HepG2 (cell line): ENCODE data around the gene GATC. TPM values are rescaled to one million over a fixed set of nuclear protein-coding genes. Genes with fewer than 3 reads are reported as not detected.
A peak's percentile ranks its signal among the peaks of the same experiment; 100 is the strongest.

Experiments
- ATAC-seq: fragments of 200-7000 bp; cut with Tn5 transposase; 3 replicates; pipeline ENCODE4 v1.9.1; 2020; ENCODE audit warnings: mild to moderate bottlenecking, moderate library complexity
- BruUV-seq: library from RNA; stranded (reverse); fragments of 400-500 nt; replicated peaks from 2 replicates; lab custom pipeline; 2021; lab: Mats Ljungman, UMichigan
- CTCF ChIA-PET: fragments of 300-600 bp; formaldehyde crosslinking; extraction: SDS; loops from one replicate; lab custom pipeline; 2021; ENCODE audit warnings: low total read pairs, inconsistent platforms, low intra/inter-chr PET ratio; lab: Yijun Ruan, JAX
- POLR2A ChIA-PET: fragments of 350-600 bp; sonication (Branson Sonifier 250); formaldehyde crosslinking; loops from one replicate; lab custom pipeline; 2020; ENCODE audit warnings: antibody characterized with exemption, inconsistent platforms; lab: Yijun Ruan, JAX
- DNase-seq: peaks from one replicate; pipeline ENCODE4 v3.0.0-alpha.2; 2015; ENCODE audit warnings: low spot score
- FAIRE-seq: peaks from 3 replicates; lab custom pipeline; 2011; peaks lifted over from hg19 to GRCh38; lab: Jason Lieb, UNC
- H2AFZ ChIP-seq: one replicate; pipeline ENCODE4 v1.6.1; 2011; ENCODE audit warnings: low read length, inconsistent platforms
- H3K27ac ChIP-seq: fragments of 300-600 bp; 3 replicates; pipeline ENCODE4 v1.8.0; 2011; ENCODE audit warnings: mixed run types, mild to moderate bottlenecking, mixed read lengths, low read length, inconsistent platforms; ENCODE audit not compliant: insufficient read depth; ENCODE audit errors: extremely low read length
- H3K27me3 ChIP-seq, 2 experiments: fragments of 200-600 bp in 1 of 2; 2 replicates in 1 of 2; 3 replicates in 1 of 2; pipeline versions ENCODE4 v1.6.0 to v1.8.0; 2011; ENCODE audit warnings: low read length in 2 of 2, mild to moderate bottlenecking in 2 of 2, moderate library complexity in 2 of 2, inconsistent platforms in 1 of 2; ENCODE audit not compliant: insufficient read depth in 2 of 2, control insufficient read depth in 1 of 2
- H3K36me3 ChIP-seq, 2 experiments: fragments of 200-600 bp in 1 of 2; replicated peaks in 1 of 2; 2 replicates in 1 of 2; 3 replicates in 1 of 2; pipeline versions ENCODE4 v1.5.1 to v1.8.0; 2011; ENCODE audit warnings: low read length in 2 of 2, inconsistent platforms in 1 of 2; ENCODE audit not compliant: insufficient read depth in 2 of 2, control insufficient read depth in 1 of 2
- H3K4me1 ChIP-seq: 2 replicates; pipeline ENCODE4 v1.5.1; 2012; ENCODE audit warnings: low read length, inconsistent platforms; ENCODE audit not compliant: insufficient read depth
- H3K4me2 ChIP-seq: 2 replicates; pipeline ENCODE4 v1.6.0; 2011; ENCODE audit warnings: low read depth, low read length, inconsistent platforms
- H3K4me3 ChIP-seq, 3 experiments: fragments of 200-600 bp in 1 of 3; sonication (generic), shearing (Covaris generic) in 1 of 3; replicated peaks in 1 of 3; 2 replicates each; pipeline ENCODE4 v1.5.1; 2011 to 2016; ENCODE audit warnings: low read length in 3 of 3, inconsistent platforms in 2 of 3, low read depth in 2 of 3, mild to moderate bottlenecking in 2 of 3, control low read depth in 1 of 3, mixed read lengths in 1 of 3; ENCODE audit not compliant: insufficient read depth in 1 of 3
- H3K79me2 ChIP-seq: one replicate; pipeline ENCODE4 v1.6.1; 2011; ENCODE audit warnings: low read length, inconsistent platforms; ENCODE audit not compliant: insufficient read depth
- H3K9ac ChIP-seq: 2 replicates; pipeline ENCODE4 v1.6.0; 2011; ENCODE audit warnings: mild to moderate bottlenecking, low read depth, low read length, inconsistent platforms; ENCODE audit not compliant: insufficient read depth
- H3K9me3 ChIP-seq: 2 replicates; pipeline ENCODE4 v1.5.1; 2012; ENCODE audit warnings: mild to moderate bottlenecking, low read length
- H4K20me1 ChIP-seq: 2 replicates; pipeline ENCODE4 v1.6.0; 2011; ENCODE audit warnings: inconsistent platforms, mild to moderate bottlenecking, low read length, moderate library complexity; ENCODE audit not compliant: insufficient read depth
- ARNT2 ChIP-seq: sonication (generic); formaldehyde crosslinking; IDR thresholded peaks from 2 replicates; pipeline ENCODE4 v1.8.0; 2022; ENCODE audit warnings: mild to moderate bottlenecking, low read depth, missing genetic modification reagents, moderate library complexity
- BORCS8-MEF2B ChIP-seq: sonication (generic); formaldehyde crosslinking; IDR thresholded peaks from 2 replicates; pipeline ENCODE4 v1.8.0; 2022; ENCODE audit warnings: mild to moderate bottlenecking, missing genetic modification reagents
- FOXK1 ChIP-seq: sonication (generic); formaldehyde crosslinking; IDR thresholded peaks from 2 replicates; pipeline ENCODE4 v1.4.0; 2020; ENCODE audit warnings: low read depth, missing genetic modification reagents, borderline replicate concordance
- GATAD1 ChIP-seq: IDR thresholded peaks from 2 replicates; pipeline ENCODE4 v1.6.1; 2016; ENCODE audit warnings: missing genetic modification reagents, missing compliant biosample characterization
- HCFC1 ChIP-seq: fragments of 150-350 bp; IDR thresholded peaks from 2 replicates; pipeline ENCODE4 v1.6.1; 2014; ENCODE audit warnings: low read depth, low read length
- HNRNPK ChIP-seq: fragments of 200-400 bp; formaldehyde crosslinking; IDR thresholded peaks from 2 replicates; pipeline ENCODE4 v1.6.1; 2018; ENCODE audit warnings: low read length, low read depth, moderate library complexity, mild to moderate bottlenecking; ENCODE audit not compliant: poor library complexity, severe bottlenecking
- KDM1A ChIP-seq: IDR thresholded peaks from 2 replicates; pipeline ENCODE4 v1.6.1; 2016; ENCODE audit warnings: missing compliant biosample characterization
- LCORL ChIP-seq, 2 experiments: fragments of 450-650 bp in 1 of 2; sonication (generic) in 1 of 2; formaldehyde crosslinking in 1 of 2; IDR thresholded peaks; 2 replicates each; pipeline versions ENCODE4 v1.5.0 to v1.6.1; 2017 to 2020; ENCODE audit warnings: antibody characterized with exemption in 1 of 2, missing genetic modification reagents in 1 of 2
- NR2F6 ChIP-seq, 2 experiments: IDR thresholded peaks; 2 replicates each; pipeline ENCODE4 v1.6.1; 2016; ENCODE audit warnings: antibody characterized with exemption in 1 of 2, mild to moderate bottlenecking in 1 of 2
- NR3C1 ChIP-seq: sonication (generic); formaldehyde crosslinking; IDR thresholded peaks from 2 replicates; pipeline ENCODE4 v1.4.0; 2020; ENCODE audit warnings: missing genetic modification reagents
- RNF2 ChIP-seq: fragments of 450-650 bp; conservative IDR thresholded peaks from 2 replicates; pipeline ENCODE4 v1.6.1; 2016; ENCODE audit warnings: low read depth
- ZNF136 ChIP-seq: sonication (generic); formaldehyde crosslinking; IDR thresholded peaks from 2 replicates; pipeline ENCODE4 v1.8.1; 2022; ENCODE audit warnings: low read depth, mild to moderate bottlenecking, moderate library complexity, missing genetic modification reagents
- ZNF205 ChIP-seq: IDR thresholded peaks from 2 replicates; pipeline ENCODE4 v1.6.1; 2018; ENCODE audit warnings: missing biosample characterization, missing genetic modification reagents
- ZNF350 ChIP-seq: sonication (generic); formaldehyde crosslinking; IDR thresholded peaks from 2 replicates; pipeline ENCODE4 v1.4.0; 2020; ENCODE audit warnings: mild to moderate bottlenecking, low read depth, missing genetic modification reagents, borderline replicate concordance
- ZNF629 ChIP-seq: sonication (generic); formaldehyde crosslinking; conservative IDR thresholded peaks from 2 replicates; pipeline ENCODE4 v1.5.0; 2020; ENCODE audit warnings: missing genetic modification reagents
- WGBS: methylation state at CpG from one replicate; pipeline ENCODE4 v1.1.6; 2017; ENCODE audit warnings: low lambda C conversion rate; 5-methylcytosine and 5-hydroxymethylcytosine counted together
- in situ Hi-C: cut with HindIII; loops from 2 replicates; pipeline ENCODE4 v1.10.0; 2017; ENCODE audit warnings: low pct_unique_long_range_greater_than_20kb; ENCODE audit not compliant: extremely low pct_ligation_motif_present
- intact Hi-C: fragments of 100-400 bp; cut with micrococcal nuclease; formaldehyde crosslinking; loops from one replicate; pipeline ENCODE4 v1.10.0; 2022; ENCODE audit not compliant: unreplicated experiment
- polyA plus RNA-seq, 8 experiments: library from polyadenylated mRNA; depleted of rRNA in 3 of 8; stranded (reverse) in 7 of 8; unstranded in 1 of 8; fragments of >200 nt; fragmentation: Illumina TruSeq in 4 of 8; extraction: Trizol in 4 of 8; gene quantifications; 2 replicates each; pipeline versions ENCODE4 v1.2.1 to v1.2.3, GENCODE V29; 2011 to 2016; ENCODE audit warnings: low read depth in 4 of 8, missing spikeins in 1 of 8, mixed read lengths in 1 of 8; ENCODE audit not compliant: insufficient read depth in 1 of 8
- total RNA-seq, 5 experiments: library from RNA; depleted of rRNA; stranded (reverse); fragments of >200 nt; fragmentation: Illumina TruSeq; extraction: Trizol; gene quantifications; 2 replicates each; pipeline ENCODE4 v1.2.3, GENCODE V29; 2016; ENCODE audit warnings: low read depth in 1 of 5
- TF ChIP-seq, protein P1 (sequence below): sonication (generic); formaldehyde crosslinking; IDR thresholded peaks from 2 replicates; pipeline ENCODE4 v1.8.0; 2022; ENCODE audit warnings: mild to moderate bottlenecking, missing genetic modification reagents; ENCODE audit not compliant: insufficient replicate concordance
- TF ChIP-seq, protein P2 (sequence below): sonication (generic); formaldehyde crosslinking; conservative IDR thresholded peaks from 2 replicates; pipeline ENCODE4 v1.4.0; 2020; ENCODE audit warnings: missing genetic modification reagents

GATC gene
- total and polyA plus RNA-seq, 2 of the 13 experiments (the other 11 are each of a cell fraction or from before 2014, with no cell fraction given) = 17.7 to 29.7 TPM

DNA sequence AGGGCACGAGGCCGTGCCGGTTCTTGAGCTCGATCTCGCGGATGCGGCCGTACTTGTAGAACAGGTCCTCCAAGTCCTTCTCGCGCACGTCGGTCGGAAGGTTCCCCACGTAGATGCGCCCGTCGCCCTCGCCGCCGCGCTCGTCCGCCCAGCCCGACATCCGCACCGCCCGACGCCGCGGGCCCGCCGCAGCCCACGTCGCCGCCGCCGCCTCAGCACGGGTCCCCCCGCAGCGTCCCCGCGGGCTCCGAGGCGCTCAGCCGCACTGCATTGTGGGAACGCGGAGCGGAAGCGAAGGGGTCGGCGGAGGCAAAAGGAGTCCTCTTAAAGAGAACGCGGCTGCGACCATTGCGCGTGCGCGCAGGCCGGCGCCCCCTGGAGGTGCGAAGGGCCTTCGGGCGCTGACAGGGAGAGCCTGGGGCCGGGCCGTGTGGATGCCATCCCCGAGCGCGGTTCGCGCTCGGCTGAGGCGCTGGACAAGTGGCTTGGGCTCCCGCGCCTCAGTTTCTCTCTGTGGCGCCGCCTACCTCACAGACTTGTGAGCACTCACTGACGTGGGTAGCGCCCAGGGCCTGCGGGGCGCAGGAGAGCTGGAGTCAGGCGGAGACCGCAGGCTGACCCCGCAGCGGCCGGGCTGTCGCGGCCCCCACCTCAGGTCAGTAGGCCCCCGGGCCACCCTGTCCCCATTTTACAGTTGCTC lies 23.4 kb downstream of the GATC start, which contains the start of gene SRSF9:
Gene SRSF9 (minus strand): TSS at position 299 of the 700 bp plus-strand sequence. CDS start 139 bp downstream, at position 160.
- WGBS = 20% methylated on average over 1 of the region's 88 CpGs
- ChIA-PET POLR2A (interaction anchor here (1.3 to 3.2 kb wide), 8 partner anchors 11 to 152 kb away, joined by 3 to 16 read pairs (median 6); partner anchors contain the start of genes COQ5 and DYNLL1), CTCF (interaction anchor here (1.2 kb wide), 1 partner anchor 30 kb away, joined by 3 read pairs; no protein-coding TSS in a partner anchor)
- no peaks in the 10 kb centered on the region for H3K9me3 ChIP-seq
- H3K27me3 ChIP-seq = no peaks in the 10 kb centered on the region; a peak in 1 of 5 replicates
- H3K4me1 ChIP-seq = peaks cover 62% of the 10 kb centered on the region
- H3K27ac ChIP-seq = peak within 1 kb of the TSS; percentile 78
- peak within 1 kb of the TSS; percentile 86 for H3K4me2 ChIP-seq
- peaks cover 44% of the 10 kb centered on the region for H3K79me2 ChIP-seq
- in situ Hi-C loops = no loop called here
- H3K36me3 ChIP-seq = peaks cover 3 to 22% of the 10 kb centered on the region in 2 experiments; a peak in 4 of 5 replicates
- DNase-seq (peak; percentile 90), ATAC-seq (peak; percentile 91), FAIRE-seq (peak; percentile 56)
- peak within 1 kb of the TSS; percentile 90 for H3K9ac ChIP-seq
- peaks cover 26% of the 10 kb centered on the region for H4K20me1 ChIP-seq
- BruUV-seq = no TSS peak
- H2AFZ ChIP-seq = peak within 1 kb of the TSS; percentile 86
- intact Hi-C loops = loop anchor here (2.0 kb wide), 3 partner anchors 23 to 59 kb away; partner anchors contain the start of genes COQ5, DYNLL1, GATC and TRIAP1
- H3K4me3 ChIP-seq = peak within 1 kb of the TSS; percentile 74 to 85 (median 81)
- peak; percentile 27; the same call in 1 of the 2 replicates for TF ChIP-seq KDM1A (CRISPR knock-in tag)
- TF ChIP-seq, protein P1, sequence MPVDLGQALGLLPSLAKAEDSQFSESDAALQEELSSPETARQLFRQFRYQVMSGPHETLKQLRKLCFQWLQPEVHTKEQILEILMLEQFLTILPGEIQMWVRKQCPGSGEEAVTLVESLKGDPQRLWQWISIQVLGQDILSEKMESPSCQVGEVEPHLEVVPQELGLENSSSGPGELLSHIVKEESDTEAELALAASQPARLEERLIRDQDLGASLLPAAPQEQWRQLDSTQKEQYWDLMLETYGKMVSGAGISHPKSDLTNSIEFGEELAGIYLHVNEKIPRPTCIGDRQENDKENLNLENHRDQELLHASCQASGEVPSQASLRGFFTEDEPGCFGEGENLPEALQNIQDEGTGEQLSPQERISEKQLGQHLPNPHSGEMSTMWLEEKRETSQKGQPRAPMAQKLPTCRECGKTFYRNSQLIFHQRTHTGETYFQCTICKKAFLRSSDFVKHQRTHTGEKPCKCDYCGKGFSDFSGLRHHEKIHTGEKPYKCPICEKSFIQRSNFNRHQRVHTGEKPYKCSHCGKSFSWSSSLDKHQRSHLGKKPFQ (CRISPR knock-in tag) = peak; percentile 46
- TF ChIP-seq NR3C1 = no peak
- TF ChIP-seq HCFC1 = peak; percentile 52
- TF ChIP-seq GATAD1 (CRISPR knock-in tag) = peak; percentile 82
- TF ChIP-seq HNRNPK = peak; percentile 8
- peak; percentile 75; the same call in 1 of the 2 replicates for TF ChIP-seq FOXK1 (CRISPR knock-in tag)
- no peak for TF ChIP-seq LCORL (IDR thresholded peaks at IDR 0.05)
- TF ChIP-seq LCORL (CRISPR knock-in tag; IDR thresholded peaks at IDR 0.05) = peak; percentile 80
- TF ChIP-seq, protein P2, sequence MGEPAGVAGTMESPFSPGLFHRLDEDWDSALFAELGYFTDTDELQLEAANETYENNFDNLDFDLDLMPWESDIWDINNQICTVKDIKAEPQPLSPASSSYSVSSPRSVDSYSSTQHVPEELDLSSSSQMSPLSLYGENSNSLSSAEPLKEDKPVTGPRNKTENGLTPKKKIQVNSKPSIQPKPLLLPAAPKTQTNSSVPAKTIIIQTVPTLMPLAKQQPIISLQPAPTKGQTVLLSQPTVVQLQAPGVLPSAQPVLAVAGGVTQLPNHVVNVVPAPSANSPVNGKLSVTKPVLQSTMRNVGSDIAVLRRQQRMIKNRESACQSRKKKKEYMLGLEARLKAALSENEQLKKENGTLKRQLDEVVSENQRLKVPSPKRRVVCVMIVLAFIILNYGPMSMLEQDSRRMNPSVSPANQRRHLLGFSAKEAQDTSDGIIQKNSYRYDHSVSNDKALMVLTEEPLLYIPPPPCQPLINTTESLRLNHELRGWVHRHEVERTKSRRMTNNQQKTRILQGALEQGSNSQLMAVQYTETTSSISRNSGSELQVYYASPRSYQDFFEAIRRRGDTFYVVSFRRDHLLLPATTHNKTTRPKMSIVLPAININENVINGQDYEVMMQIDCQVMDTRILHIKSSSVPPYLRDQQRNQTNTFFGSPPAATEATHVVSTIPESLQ (CRISPR knock-in tag) = 0 out of 2 replicates have a peak, but pooled peaks have one; percentile 56
- peak; percentile 33; the same call in 1 of the 2 replicates for TF ChIP-seq ZNF205
- TF ChIP-seq ZNF136 (CRISPR knock-in tag) = peak; percentile 93
- 0 out of 2 replicates have a peak, but pooled peaks have one; percentile 29 for TF ChIP-seq BORCS8-MEF2B (CRISPR knock-in tag)
- peak; percentile 78 for TF ChIP-seq ARNT2 (CRISPR knock-in tag)
- TF ChIP-seq NR2F6 (IDR thresholded peaks at IDR 0.05) = no peak
- TF ChIP-seq NR2F6 (CRISPR knock-in tag; IDR thresholded peaks at IDR 0.05) = no peak; the same call in none of the 2 replicates
- TF ChIP-seq ZNF350 (CRISPR knock-in tag) = peak; percentile 41; the same call in 1 of the 2 replicates
- peak; percentile 88 for TF ChIP-seq ZNF629 (CRISPR knock-in tag)
- TF ChIP-seq RNF2 = peak; percentile 82; the same call in 1 of the 2 replicates
